Breast epithelium (tissue), 3 donors: ENCODE measurements around the gene PRR3.

Source experiments
- CTCF ChIP-seq, 3 donors: fragments of 450-650 bp; IDR thresholded peaks; one replicate each; pipeline ENCODE4 v1.5.1; 2016 to 2017; ENCODE audit warnings: antibody characterized with exemption in 3 of 3, mild to moderate bottlenecking in 3 of 3, moderate library complexity in 3 of 3
- POLR2A ChIP-seq: fragments of 450-650 bp; IDR thresholded peaks from one replicate; pipeline ENCODE4 v1.6.1; 2016; ENCODE audit warnings: antibody characterized with exemption, mild to moderate bottlenecking, moderate library complexity
- POLR2AphosphoS5 ChIP-seq, 3 donors: sonication (generic); formaldehyde crosslinking; IDR thresholded peaks; one replicate each; pipeline ENCODE4 v1.6.1; 2017; ENCODE audit warnings: antibody characterized with exemption in 3 of 3

DNA sequence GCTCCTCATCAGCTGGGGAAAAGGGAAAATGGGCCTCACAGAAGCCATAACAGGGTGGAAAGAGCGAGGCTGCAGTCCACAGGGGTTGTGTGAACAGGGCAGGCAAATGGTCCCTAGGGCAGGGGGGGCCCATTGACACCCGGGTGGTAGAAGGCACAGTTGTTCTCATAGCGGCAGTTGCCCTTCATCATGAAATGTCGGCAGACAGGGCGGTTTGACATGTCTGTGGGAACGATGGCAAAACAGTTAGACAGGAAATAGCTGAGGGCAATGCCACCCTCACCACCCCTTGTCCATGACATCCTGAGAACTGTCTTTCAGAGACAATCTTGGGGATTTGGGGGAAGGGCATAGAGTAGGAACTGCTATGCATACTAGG is 44.3 kb downstream of the PRR3 start:
- TF ChIP-seq POLR2A = no peak
- TF ChIP-seq CTCF (IDR thresholded peaks at IDR 0.05) = no peak
- no peak for TF ChIP-seq POLR2AphosphoS5 (IDR thresholded peaks at IDR 0.05)
